HG03095 (cell line): ENCODE measurements around the gene TSEN34.
"Not testable (repeated sequence)": the region's sequence is repeated elsewhere in the genome, so short reads cannot be mapped to it uniquely, and the experiment has no call there.

Source experiments
- ATAC-seq: cut with Tn5 transposase; IDR thresholded peaks from one replicate; pipeline ENCODE4 v1.9.1; 2021; ENCODE audit warnings: moderate library complexity; ENCODE audit not compliant: unreplicated experiment

TSEN34 gene

DNA sequence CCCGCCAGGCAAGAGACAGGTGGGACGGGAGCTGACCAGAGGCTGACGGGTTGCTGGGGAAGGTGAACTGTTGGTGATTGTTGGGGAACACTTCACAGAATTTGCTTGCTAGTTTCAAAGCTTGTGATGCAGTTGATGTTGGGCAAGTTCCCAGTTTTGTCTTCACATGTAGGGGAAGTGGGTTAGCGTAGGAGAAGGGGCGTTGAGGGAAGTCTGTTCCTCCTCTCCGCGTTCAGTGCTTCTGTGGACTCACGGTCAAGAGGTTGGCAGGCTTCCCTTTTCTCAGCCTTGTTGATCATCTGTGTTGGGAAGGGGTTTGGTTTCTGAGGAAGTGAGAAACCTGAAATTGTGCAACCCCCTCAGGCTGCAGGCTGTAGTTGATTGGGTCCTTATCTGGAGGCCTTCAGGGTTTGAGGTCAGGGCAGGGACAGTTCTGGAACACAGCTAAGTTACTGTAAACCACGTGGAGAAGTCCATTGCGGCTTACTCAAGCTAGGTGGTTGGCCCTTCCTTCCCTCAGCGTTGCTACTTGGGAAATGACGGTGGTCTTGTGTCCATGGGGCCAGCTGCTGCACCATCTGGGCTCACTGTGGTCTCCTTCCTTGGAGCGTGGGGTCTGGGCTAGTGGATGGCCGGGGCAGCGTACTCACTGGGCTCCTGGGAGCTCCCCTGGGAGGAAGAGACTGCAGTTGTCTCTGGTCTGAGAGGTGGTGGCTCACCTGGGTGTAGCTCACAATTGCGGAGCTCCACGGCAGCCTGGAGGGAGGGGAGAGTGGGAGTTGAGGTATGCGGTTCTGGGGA, 17.1 kb downstream of the TSEN34 start:
- peak; percentile 38 for ATAC-seq

DNA sequence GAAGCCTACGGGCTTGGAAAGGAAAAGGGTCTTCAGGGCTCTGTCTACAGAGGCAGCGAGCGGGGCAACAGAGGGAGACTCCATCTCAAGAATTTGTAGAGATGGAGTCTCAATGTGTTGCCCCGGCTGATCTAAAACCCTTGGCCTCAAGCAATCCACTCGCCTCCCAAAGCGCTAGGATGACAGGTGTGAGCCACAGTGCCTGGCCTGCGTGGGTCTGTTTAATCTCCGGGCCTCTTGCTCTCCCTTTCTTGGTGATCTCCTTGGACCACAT, 17.6 kb downstream of the TSEN34 start:
- no peak for ATAC-seq

DNA sequence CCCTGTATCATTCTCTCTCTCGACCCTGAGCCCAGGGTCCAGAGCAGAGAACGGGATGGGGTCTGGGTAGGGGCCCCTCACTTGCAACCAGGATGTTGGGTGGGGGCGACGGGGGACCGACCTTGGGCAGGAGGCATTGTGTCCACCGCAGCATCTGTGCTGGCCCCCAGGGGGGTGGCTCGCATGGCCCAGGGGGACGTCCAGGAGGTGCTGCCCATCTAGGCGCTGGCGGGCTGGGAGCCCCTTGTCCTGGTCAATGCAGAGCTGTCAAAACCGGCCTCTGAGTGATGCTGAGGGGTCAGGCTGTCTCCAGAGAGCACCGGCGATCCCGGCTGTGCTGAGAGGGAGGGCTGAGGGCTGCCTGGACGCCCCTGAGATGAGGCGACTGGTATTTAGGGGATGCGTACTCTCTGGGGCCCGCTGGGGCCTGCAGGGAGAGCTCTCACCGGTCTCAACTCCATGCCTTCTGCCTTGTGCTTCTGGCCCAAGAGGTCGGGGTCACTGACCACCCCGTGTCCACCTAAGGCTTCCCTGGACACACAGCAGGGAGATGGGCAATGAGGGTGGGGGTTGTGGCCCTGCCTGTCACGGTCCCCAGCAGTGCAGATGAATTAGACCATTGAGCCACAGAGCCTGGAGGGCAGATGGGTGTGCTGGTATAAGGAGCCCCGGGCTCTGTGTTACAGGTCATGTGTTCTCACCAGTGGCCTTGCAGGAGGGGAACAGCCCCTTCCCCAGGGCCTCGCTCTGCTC, 18.1 kb downstream of the TSEN34 start:
- ATAC-seq, result no peak

DNA sequence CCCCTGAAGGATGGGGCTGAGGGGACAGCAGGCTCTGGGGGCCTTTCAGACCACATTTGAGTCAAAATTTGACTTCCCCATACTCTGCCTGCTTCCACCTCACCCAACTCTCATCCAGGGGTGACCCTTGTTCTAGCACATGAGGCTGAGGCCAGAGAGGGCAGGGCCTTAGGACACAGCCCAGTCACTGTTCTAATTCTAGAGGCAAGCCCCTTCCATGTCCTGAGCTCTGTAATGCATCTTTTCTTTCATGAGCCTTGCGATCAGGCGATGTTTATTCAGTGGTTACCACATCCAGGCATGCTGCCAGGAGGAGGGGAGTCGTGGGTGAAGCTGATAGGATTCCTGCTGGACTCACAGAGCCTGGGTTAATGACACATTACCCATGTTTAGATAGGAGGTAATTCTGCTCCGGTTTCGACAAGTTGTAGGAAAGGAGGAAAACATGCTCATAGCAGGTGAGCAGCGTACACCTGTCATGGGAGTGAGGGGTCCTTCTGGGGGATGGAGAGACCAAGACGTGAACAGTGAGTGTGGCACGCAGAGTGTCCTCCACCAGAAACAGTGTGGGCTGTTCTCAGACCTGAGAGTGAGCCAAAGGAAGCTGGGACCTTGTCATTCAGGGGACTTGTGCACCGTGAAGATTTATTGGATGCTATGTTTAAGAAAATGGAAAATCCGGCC, 18.8 kb downstream of the TSEN34 start:
- ATAC-seq, result no peak

DNA sequence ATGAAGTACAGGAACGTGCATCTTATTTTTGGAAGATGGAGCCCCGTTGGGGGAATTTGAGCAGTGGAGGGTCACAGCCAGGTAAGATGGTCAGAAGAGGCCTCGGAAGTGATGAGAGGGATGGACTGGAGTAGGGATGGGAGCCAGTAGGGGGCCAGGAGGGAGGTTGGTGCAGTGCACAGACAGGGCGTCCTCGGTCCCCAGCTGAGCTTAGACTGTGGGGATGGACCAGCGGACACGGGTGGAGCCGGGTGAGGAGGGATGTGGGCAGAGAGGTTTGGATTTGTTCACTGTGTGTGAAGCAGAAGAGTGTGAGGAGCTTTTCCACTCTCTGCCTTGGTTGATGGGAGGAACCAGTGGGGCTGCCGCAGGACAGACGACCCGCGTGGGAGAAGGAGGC, 20.1 kb downstream of the TSEN34 start:
- ATAC-seq, result no peak

DNA sequence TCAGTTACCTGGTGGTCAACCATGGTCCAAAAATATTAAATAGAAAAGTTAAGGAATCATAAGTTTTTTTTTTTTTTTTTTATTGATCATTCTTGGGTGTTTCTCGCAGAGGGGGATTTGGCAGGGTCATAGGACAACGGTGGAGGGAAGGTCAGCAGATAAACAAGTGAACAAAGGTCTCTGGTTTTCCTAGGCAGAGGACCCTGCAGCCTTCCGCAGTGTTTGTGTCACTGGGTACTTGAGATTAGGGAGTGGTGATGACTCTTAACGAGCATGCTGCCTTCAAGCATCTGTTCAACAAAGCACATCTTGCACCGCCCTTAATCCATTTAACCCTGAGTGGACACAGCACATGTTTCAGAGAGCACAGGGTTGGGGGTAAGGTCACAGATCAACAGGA, 23.1 kb downstream of the TSEN34 start:
- not testable (repeated sequence) for ATAC-seq

DNA sequence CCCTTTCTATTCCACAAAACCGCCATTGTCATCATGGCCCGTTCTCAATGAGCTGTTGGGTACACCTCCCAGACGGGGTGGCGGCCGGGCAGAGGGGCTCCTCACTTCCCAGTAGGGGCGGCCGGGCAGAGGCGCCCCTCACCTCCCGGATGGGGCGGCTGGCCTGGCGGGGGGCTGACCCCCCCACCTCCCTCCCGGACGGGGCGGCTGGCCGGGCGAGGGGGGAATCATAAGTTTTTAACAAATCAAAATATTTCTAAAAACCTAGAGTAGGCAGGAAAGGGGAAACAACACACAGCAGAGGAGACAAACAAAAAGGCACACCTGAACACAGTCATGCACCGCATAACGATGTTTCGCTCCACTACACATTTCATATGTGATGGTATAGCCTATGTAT, 23.6 kb downstream of the TSEN34 start:
- not testable (repeated sequence) for ATAC-seq

DNA sequence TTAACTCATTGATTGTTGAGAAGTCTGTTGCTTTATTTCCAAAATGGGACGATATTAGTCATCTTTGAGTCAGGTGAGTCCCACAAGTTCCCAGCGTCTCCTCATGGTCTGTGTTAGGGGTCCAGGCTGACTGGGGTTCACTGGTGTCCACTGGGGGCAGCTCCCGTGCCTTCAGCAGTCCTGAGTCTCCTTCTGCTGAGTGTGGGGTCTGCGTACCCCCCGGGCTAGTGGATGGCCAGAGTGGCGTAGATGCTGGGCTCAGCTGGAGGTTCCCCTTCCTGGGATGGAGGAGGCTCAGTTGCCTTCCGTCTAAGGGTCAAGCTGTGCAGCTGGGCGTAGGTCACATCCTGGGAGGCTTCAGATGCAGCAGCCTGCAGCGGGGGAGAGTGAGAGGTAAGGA, 25.8 kb downstream of the TSEN34 start:
- no peak for ATAC-seq

DNA sequence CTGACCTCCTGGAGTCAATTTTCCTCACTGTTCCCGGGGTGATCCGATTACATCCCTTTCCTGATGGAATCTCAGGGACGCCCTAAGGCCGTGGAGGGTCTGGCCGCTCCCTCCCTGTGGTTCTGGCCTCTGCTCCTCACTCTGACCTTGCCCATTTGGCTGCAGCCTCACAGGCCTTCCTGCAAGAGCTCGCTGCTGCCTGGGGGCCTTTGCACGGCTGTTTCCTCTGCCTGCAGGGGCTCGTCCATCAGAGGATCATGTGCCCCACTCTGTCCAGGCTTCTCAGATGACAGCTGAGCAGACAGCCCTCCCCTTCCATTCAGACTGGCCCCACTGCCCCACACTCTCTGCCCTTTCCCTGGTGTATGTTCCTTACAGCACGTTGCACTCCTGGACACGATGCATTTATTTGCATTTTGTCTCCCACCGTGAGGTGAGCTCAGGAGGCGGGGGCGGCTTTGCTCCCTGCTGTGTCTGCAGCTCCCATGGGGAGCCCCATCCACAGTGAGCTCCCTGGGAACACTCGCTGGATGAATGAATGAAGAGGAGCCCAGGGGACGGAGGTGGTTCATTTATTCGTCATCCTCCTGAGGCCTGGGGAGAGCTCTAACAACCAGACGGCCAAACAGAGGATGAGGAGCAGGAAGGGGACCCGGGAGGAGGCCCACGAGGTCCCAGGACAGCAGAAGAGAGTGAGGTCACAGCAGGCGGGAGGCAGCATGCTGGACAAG, 26.6 kb downstream of the TSEN34 start:
- not testable (repeated sequence) for ATAC-seq

DNA sequence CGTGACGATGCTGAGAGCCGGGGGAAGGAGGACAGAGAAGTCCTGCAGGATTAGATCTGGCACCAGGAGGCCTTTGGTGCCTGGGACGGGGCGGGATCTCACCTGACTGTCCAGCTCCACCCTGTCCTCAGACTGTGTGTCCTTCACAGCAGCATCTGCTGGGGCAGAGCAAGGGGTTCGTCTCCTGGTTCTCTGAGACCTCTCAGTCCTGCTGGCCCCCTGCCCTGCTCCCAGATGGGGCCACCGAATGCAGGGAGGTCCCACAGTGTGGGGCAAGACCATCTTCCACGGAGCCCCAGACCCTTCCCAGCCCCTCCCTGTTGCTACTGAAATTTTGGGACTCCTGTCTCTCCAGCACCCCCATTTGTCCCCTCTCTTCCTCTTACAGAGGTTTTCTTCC, 27.2 kb downstream of the TSEN34 start:
- ATAC-seq, result no peak

DNA sequence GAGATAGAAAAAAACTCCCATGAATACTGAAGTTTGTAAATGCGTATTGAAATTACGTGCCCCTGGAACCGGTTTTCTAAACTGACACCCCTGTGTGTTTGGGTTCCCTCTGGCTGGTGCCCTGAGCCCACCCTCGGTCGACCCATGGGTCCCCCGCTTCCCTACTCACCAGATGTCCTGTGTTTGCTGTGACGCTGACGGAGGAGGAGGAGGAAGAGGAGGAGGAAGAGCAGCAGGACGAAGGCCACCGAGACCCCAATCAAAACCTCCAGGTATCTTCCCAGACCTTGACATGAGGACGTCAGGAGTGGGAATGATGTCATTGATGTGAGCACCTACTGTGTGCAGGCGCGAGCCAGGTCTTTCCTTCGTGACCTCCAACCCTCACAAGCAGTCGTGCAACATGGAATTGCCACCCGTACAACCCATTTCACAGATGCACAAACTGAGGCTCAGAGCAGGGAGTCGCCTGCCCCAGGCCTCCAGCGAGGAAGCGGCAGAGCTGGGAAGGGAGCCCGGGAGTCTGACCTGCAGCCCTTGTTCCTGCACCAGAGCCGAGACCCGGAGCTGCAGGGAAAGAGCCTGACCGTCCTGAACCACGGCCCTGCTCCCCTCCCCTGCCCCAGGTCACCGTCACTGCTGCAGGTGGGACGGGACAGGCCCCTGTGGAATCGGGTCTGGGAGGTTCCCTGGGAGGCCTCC, 28.0 kb downstream of the TSEN34 start:
- ATAC-seq, result no peak

DNA sequence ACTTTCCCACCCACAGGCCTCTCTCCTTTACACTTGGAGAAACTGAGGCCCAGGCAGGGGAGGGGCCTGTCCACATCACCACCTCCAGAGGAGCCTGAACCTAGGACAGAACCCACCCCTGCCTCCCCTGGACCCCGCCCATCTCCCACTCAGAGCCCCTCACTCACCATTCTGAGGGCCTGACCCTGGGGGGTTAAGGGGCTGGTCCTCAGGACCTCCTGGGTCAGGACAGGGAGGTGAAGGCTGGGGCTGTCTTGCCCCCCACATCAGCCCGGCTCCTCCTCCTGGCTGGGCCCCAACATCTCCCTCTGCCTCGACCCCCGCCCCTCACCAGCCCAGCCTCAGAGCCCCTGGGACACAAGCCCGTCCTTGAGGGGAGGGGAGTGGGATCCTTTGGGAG, 28.6 kb downstream of the TSEN34 start:
- not testable (repeated sequence) for ATAC-seq

DNA sequence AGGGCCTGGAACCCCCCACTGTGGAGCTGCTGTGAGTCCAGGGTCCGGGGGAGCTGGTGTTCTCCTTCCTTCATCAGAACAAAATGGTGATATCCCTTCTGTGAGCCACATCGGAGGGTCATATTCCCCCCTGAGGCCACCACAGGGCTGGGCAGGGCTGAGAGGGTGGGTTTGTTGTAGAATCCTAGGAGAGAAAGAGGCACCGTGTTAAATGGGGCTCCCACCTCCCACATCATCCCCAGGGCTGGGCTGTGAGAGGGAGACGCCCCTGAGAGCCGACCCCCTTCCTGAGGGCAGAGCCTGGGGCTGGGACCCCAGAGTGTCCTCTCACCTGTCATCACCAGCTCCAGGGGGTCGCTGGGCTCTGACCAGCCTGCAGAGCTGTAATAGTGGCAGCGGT, 30.8 kb downstream of the TSEN34 start:
- not testable (repeated sequence) for ATAC-seq

DNA sequence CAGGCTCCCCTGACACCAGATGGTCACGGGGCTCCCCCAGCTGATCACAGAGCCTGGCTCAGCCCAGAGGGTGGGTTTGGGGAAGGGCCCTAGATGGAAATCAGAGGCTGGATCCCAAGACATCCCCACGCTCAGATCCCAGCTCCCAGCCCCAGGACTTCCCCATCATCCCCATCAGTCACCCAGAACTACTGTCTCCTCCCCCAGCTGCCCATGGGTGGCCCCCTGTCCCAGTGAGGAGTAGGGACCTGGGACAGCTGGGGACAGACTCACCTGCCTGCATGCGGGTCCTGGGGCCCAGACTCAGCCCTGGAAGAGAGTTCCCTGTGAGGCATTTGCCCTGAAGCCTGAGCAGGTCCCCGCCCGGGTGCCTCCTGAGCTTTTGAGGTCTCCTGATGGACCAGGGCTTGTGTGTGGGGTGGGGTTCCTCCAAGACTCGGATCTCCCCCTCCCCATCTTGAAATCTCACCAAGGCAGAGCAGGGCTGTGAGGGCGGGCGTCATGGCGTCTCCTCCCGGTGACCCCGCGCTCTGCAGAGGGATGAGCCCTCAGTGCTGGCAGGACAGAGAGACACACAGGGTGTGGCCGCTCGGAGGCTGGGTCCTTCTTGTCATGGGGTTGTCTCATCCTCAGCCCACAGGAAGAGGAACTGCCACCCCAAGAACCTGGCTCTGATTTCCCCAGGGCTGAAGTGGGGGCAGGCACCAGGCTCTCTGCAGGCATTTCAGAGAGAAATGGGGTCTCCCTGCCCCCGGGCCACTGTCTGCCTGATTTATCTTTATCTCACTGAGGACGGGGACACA, 31.6 kb downstream of the TSEN34 start, which contains the start of gene LILRB3:
Gene LILRB3, minus strand, starts transcription at position 534 of the 803 bp plus-strand sequence. Its CDS starts 31 bp downstream, at position 503.
- ATAC-seq, result not testable (repeated sequence)

DNA sequence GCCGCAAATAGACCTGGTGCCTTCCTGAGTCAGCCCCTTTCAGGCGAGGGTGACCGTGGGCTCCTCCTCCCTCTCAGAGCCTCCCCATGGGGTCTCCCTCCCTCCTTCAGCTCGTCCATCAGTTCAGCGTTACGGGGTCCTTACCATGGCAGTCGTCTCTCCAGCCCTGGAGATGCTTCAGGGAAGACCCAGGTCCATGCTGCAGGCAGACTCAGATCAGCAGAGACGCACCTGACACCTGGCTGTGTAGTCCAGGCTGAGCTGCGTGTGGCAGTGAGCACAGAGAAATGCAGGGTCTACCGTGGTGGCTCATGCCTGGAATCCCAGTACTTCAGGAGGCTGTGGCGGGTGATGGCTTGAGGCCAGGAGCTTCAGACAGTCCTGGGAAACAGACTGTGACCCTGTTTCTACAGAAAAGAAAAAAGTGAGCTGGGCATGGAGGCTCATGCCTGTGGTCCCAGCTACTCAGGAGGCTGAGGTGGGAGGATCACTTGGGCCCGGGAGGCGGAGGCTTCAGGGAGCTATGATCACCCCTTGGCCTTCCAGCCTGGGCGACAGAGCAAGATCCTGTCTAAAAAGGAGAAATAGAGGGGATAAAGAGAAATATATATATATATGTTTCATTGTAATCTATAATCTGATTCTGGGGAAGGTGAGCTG, 32.3 kb downstream of the TSEN34 start:
- ATAC-seq, result not testable (repeated sequence)

DNA sequence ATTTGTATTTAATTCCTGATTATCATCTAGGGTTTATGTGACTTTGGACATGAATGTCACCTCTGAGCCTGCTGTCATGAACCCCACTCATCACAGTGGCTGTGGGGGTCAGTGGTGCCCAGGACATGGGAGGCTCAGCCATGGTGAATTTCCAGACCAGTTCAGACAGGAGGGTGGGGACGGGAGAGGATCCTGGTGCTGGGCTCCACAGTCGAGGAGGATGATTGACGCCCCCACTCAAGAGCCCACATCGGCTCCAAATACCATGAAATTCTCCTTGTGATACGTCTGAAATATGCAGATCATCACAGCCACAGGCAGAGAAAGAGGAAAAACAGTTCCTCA, 32.8 kb downstream of the TSEN34 start:
- not testable (repeated sequence) for ATAC-seq

DNA sequence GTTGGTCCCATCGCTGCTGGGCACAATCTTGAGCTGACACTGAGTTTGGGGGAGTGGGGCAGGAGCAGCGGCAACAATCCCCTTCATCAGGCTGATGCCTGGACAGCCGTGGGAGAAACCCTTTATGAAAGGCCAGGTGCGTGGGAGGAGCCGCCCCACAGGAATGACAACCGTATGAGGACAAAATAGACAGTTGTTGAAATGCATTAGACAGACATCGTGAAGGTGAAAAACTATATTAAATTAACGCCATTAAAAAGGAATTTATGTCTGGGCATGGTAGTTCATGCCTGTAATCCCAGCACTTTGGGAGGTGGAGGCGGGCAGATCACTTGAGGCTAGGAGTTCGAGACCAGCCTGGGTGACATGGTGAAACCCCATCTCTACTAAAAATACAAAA, 33.5 kb downstream of the TSEN34 start:
- ATAC-seq, result not testable (repeated sequence)

DNA sequence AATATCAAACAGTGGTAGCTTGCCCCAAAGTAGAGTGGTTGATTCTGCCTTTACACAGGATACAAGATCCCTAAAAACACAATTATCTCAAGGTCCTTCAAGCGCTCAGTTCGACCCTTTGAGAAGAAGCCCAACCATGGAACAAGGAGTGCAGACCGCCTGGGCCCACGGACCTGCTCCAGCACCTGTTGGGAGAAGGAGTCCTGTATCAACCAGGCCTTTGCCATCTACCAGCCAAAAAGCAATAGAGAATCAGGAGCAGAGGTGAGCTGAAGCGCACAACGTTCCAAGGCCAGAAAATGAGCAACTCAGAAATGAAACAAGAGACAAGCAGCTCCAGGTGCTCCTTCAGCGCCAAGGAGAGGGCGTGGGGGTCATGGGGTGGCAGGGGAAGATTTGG, 38.0 kb downstream of the TSEN34 start:
- ATAC-seq, result no peak

DNA sequence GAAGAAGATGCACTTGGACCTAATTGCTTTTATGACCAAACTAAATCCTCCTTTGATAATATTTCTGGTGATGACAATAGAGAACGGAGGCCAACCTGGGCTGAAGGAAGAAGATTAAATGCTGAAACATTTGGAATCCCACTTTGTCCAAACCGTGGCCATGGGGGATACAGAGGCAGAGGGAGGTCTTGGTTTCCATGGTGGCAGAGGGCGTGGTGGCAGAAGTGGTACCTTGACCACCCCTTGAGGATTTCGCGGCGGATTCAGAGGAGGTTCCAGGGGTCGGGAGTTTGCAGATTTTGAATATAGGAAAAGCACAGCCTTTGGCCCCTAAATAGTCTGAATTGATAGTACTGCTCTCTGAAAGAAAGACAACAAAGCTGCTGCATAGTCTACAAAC, 38.9 kb downstream of the TSEN34 start:
- no peak for ATAC-seq
